BJ (cell line): ENCODE results near the gene ATF7IP2. TPM values are rescaled to one million over a fixed set of nuclear protein-coding genes. Genes with fewer than 3 reads are reported as not detected.

Source experiments
- CTCF ChIA-PET: fragments of 350-600 bp; formaldehyde crosslinking; extraction: SDS; loops from one replicate; lab custom pipeline; 2021; ENCODE audit warnings: antibody characterized with exemption, inconsistent platforms; lab: Yijun Ruan, JAX
- POLR2A ChIA-PET: fragments of 300-600 bp; sonication (Branson Sonifier 250); formaldehyde crosslinking; extraction: SDS; loops from one replicate; lab custom pipeline; 2021; ENCODE audit warnings: antibody characterized with exemption; lab: Charles Lee
- DNase-seq: peaks from one replicate; pipeline ENCODE4 v3.0.0-alpha.2; 2011; ENCODE audit warnings: low read depth
- H3K27me3 ChIP-seq: 2 replicates; pipeline ENCODE4 v1.6.0; 2011; ENCODE audit warnings: low read length; ENCODE audit not compliant: control insufficient read depth, insufficient read depth
- H3K36me3 ChIP-seq: 2 replicates; pipeline ENCODE4 v1.5.1; 2011; ENCODE audit warnings: low read length; ENCODE audit not compliant: control insufficient read depth, insufficient read depth
- H3K4me3 ChIP-seq: 2 replicates; pipeline ENCODE4 v1.5.1; 2011; ENCODE audit warnings: low read depth, mild to moderate bottlenecking, control low read depth, low read length
- polyA plus RNA-seq: library from polyadenylated mRNA; depleted of rRNA; stranded (reverse); fragments of >200 nt; gene quantifications from 2 replicates; pipeline ENCODE4 v1.2.3, GENCODE V29; 2011
- TF ChIP-seq, protein P1 (sequence below): IDR thresholded peaks from 2 replicates; pipeline ENCODE4 v1.5.1; 2011; ENCODE audit warnings: low read depth, mild to moderate bottlenecking, control low read depth, inconsistent platforms, low read length, moderate library complexity; ENCODE audit not compliant: insufficient read depth

ATF7IP2 gene
- polyA plus RNA-seq, 1 experiment = 2.5 TPM

DNA sequence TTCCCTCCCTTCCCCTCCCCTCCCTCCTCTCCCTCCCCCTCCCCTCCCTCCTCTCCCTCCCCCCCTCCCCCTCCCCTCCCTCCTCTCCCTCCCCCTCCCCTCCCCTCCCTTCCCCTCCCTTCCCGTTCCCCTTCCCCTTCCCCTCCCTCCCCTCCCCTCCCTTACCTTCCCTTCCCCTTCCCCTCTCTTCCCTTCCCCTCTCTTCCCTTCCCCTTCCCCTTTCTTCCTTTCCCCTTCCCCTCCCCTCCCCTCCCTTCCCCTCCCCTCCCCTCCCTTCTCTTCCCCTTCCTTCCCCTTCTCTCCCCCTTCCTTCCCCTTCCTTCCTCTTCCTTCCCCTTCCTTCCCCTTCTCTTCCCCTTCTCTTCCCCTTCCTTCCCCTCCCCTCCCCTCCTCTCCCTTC is 133.4 kb downstream of the ATF7IP2 start:
- CTCF ChIA-PET = interaction anchor here (6.4 kb wide), 1 partner anchor 219 kb away, joined by 73 read pairs; no protein-coding TSS in a partner anchor
- H3K4me3 ChIP-seq = no peak overlapping the region
- 0 out of 2 replicates have a peak, but pooled peaks cover 1% of the 10 kb centered on the region for H3K36me3 ChIP-seq
- no peak for DNase-seq
- TF ChIP-seq, protein P1, sequence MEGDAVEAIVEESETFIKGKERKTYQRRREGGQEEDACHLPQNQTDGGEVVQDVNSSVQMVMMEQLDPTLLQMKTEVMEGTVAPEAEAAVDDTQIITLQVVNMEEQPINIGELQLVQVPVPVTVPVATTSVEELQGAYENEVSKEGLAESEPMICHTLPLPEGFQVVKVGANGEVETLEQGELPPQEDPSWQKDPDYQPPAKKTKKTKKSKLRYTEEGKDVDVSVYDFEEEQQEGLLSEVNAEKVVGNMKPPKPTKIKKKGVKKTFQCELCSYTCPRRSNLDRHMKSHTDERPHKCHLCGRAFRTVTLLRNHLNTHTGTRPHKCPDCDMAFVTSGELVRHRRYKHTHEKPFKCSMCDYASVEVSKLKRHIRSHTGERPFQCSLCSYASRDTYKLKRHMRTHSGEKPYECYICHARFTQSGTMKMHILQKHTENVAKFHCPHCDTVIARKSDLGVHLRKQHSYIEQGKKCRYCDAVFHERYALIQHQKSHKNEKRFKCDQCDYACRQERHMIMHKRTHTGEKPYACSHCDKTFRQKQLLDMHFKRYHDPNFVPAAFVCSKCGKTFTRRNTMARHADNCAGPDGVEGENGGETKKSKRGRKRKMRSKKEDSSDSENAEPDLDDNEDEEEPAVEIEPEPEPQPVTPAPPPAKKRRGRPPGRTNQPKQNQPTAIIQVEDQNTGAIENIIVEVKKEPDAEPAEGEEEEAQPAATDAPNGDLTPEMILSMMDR = no peak
- H3K27me3 ChIP-seq = no peaks in the 10 kb centered on the region
- POLR2A ChIA-PET = no interaction called here

GRCh38 chr16:10519929-10520868 is 134.3 kb downstream of the ATF7IP2 start:
- TF ChIP-seq, protein P1 = no peak
- no peak for DNase-seq
- H3K27me3 ChIP-seq = no peaks in the 10 kb centered on the region
- ChIA-PET POLR2A (no interaction called here), CTCF (interaction anchor here (0.6 to 6.4 kb wide), 9 partner anchors 11 to 1397 kb away, joined by 3 to 73 read pairs (median 6); partner anchors contain the start of gene EMP2)
- 0 out of 2 replicates have a peak, but pooled peaks cover 1% of the 10 kb centered on the region for H3K36me3 ChIP-seq
- H3K4me3 ChIP-seq = no peak overlapping the region

DNA sequence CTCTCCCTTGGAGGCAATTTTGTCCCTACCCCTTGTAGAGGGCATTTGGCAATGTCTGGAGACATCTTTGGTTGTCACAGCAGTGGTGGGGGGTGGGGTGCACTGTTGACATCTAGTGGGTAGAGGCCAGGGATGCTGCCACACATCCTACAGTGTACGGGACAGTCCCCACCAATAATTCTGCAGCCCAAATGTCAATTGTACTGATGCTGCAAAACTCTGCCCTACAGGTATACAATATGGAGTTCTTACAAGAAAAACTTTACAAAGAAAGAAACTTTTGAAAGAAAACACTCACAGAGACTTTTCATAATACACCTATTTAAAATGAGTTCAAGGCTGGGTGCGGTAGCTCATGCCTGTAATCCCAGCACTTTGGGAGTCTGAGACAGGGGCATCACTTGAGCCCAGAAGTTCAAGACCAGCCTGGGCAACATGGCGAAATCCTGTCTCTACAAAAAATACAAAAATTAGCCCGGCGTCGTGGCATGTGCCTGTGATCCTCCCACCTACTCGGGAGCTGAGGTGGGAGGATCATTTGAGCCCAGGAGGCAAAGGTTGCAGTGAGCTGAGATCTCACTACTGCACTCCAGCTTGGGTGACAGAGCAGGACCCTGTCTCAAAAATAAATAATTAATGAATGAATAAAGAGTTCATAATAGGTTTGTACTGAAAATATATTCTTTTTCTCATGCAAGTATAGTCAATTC is 135.2 kb downstream of the ATF7IP2 start:
- Histone ChIP-seq H3K27me3 (no peaks in the 10 kb centered on the region), H3K36me3 (0 out of 2 replicates have a peak, but pooled peaks cover 1% of the 10 kb centered on the region), H3K4me3 (no peak overlapping the region)
- no peak for DNase-seq
- TF ChIP-seq, protein P1 = no peak
- ChIA-PET CTCF (interaction anchor here (0.6 to 6.4 kb wide), 16 partner anchors 9 to 410 kb away, joined by 3 to 73 read pairs (median 4); partner anchors contain the start of genes EMP2 and NUBP1), POLR2A (no interaction called here)

- H3K27me3 ChIP-seq = no peaks in the 10 kb centered on the region
- DNase-seq = no peak
- H3K36me3 ChIP-seq = 0 out of 2 replicates have a peak, but pooled peaks cover 1% of the 10 kb centered on the region
- CTCF ChIA-PET = interaction anchor here (0.6 to 6.4 kb wide), 23 partner anchors 8 to 409 kb away, joined by 3 to 73 read pairs (median 5); partner anchors contain the start of genes EMP2 and NUBP1
- no peak overlapping the region for H3K4me3 ChIP-seq
- TF ChIP-seq, protein P1 = peak; percentile 87
- POLR2A ChIA-PET = no interaction called here
These were observed 135.9 kb downstream of the ATF7IP2 start for GRCh38 chr16:10521681-10522274.
